Measurements from ENCODE around the gene EDC4. TPM values are rescaled to one million over a fixed set of nuclear protein-coding genes. Genes with fewer than 3 reads are reported as not detected.

Gene EDC4
- total RNA-seq, 3 donors from 2014 or later = 58.3 to 82.0 (median 64.6) TPM

- no peak for ATAC-seq
- H3K36me3 ChIP-seq (ENCODE audit: low read depth) = peaks cover 5% of the 10 kb centered on the region
These were observed 55.3 kb downstream of the EDC4 start for GRCh38 chr16:67928147-67928546.

GRCh38 chr16:67928561-67929364, 55.9 kb downstream of the EDC4 start:
- ATAC-seq = peak; percentile 87
- no peak overlapping the region for H3K4me3 ChIP-seq
- intact Hi-C loops (cut with DNase I, micrococcal nuclease) = loop anchor here in 1 of 2 donors (10.0 kb wide), 1 partner anchor 114 kb away; no protein-coding TSS in a partner anchor

More at GRCh38 chr16:67928147-67928546, 55.3 kb downstream of the EDC4 start:
- Histone ChIP-seq H3K4me1 (ENCODE audit: low read depth) (no peaks in the 10 kb centered on the region), H3K4me3 (no peak overlapping the region), H3K9me3 (no peaks in the 10 kb centered on the region)
- TF ChIP-seq CTCF (IDR thresholded peaks at IDR 0.05) = no peak
- no peak for DNase-seq
- intact Hi-C loops (cut with DNase I, micrococcal nuclease) = loop anchor here in 1 of 2 donors (10.0 kb wide), 1 partner anchor 113 kb away; no protein-coding TSS in a partner anchor

GRCh38 chr16:67930191-67930590, 57.3 kb downstream of the EDC4 start:
- intact Hi-C loops (cut with DNase I, micrococcal nuclease) = loop anchor here in 1 of 2 donors (10.0 kb wide), 1 partner anchor 45 kb away; the partner anchor contains the start of gene NRN1L
- H3K36me3 ChIP-seq (ENCODE audit: low read depth) = peaks cover 5% of the 10 kb centered on the region
- ATAC-seq = no peak
- peaks cover 6% of the 10 kb centered on the region for H3K4me1 ChIP-seq (ENCODE audit: low read depth)
- no peak for TF ChIP-seq CTCF (IDR thresholded peaks at IDR 0.05)
- no peak for DNase-seq
- no peaks in the 10 kb centered on the region for H3K9me3 ChIP-seq
- no peak overlapping the region for H3K4me3 ChIP-seq

More at GRCh38 chr16:67928561-67929364, 55.9 kb downstream of the EDC4 start:
- H3K4me1 ChIP-seq (ENCODE audit: low read depth) = no peaks in the 10 kb centered on the region
- H3K36me3 ChIP-seq (ENCODE audit: low read depth) = peaks cover 5% of the 10 kb centered on the region
- DNase-seq = peak; percentile 79 to 84 (median 83)
- H3K9me3 ChIP-seq = no peaks in the 10 kb centered on the region
- peak; percentile 63 for TF ChIP-seq CTCF (IDR thresholded peaks at IDR 0.05)

- Histone ChIP-seq H3K9me3 (no peaks in the 10 kb centered on the region), H3K4me3 (no peak overlapping the region), H3K4me1 (ENCODE audit: low read depth) (peaks cover 8% of the 10 kb centered on the region), H3K36me3 (ENCODE audit: low read depth) (peaks cover 5% of the 10 kb centered on the region)
- TF ChIP-seq CTCF (IDR thresholded peaks at IDR 0.05) = no peak
- DNase-seq (no peak), ATAC-seq (no peak)
- intact Hi-C loops (cut with DNase I, micrococcal nuclease) = loop anchor here in 1 of 2 donors (10.0 kb wide), 1 partner anchor 46 kb away; the partner anchor contains the start of gene NRN1L
These were observed 57.9 kb downstream of the EDC4 start for GRCh38 chr16:67930678-67931211.

Other genes with a start within 250 kb of the EDC4 start
- 1 to 10 TPM; 1.8 to 4.9 (median 4.2) TPM for gene CARMIL2, start 227.9 kb upstream of the EDC4 start, total RNA-seq
- 10 to 100 TPM in 2 of 3 donors, 1 to 10 TPM in 1; 8.9 to 17.1 (median 11.5) TPM for gene ACD, start 212.8 kb upstream of the EDC4 start, total RNA-seq
- 1 to 10 TPM; 2.3 to 9.1 (median 3.7) TPM for gene PARD6A, start 212.1 kb upstream of the EDC4 start, total RNA-seq
- gene ENKD1, start 206.3 kb upstream of the EDC4 start, total RNA-seq = 10 to 100 TPM in 1 of 3 donors, 1 to 10 TPM in 2; 8.5 to 23.3 (median 9.0) TPM
- 1 to 10 TPM in 2 of 3 donors, under 1 TPM in 1; 0.67 to 6.8 (median 1.2) TPM for gene C16orf86, start 206.2 kb upstream of the EDC4 start, total RNA-seq
- gene GFOD2, start 153.7 kb upstream of the EDC4 start, total RNA-seq = 10 to 100 TPM; 25.6 to 29.2 (median 27.9) TPM
- gene RANBP10, start 66.5 kb upstream of the EDC4 start, total RNA-seq = 10 to 100 TPM; 19.6 to 24.1 (median 20.6) TPM
- gene TSNAXIP1, start 66.2 kb upstream of the EDC4 start, total RNA-seq = 1 to 10 TPM in 1 of 3 donors, under 1 TPM in 2; 0.41 to 2.0 (median 0.48) TPM
- gene THAP11, start 30.7 kb upstream of the EDC4 start, total RNA-seq = 10 to 100 TPM; 18.1 to 43.3 (median 20.5) TPM
- gene NUTF2, start 26.1 kb upstream of the EDC4 start, total RNA-seq = 10 to 100 TPM; 56.0 to 69.3 (median 58.0) TPM
- gene CENPT, start 25.4 kb upstream of the EDC4 start, total RNA-seq = 10 to 100 TPM; 33.2 to 55.0 (median 36.6) TPM
- under 1 TPM in 2 of 3 donors, not detected in 1; 0.49 to 0.99 TPM for gene NRN1L, start 11.8 kb downstream of the EDC4 start, total RNA-seq
- 10 to 100 TPM; 33.8 to 43.3 (median 38.1) TPM for gene PSKH1, start 20.2 kb downstream of the EDC4 start, total RNA-seq
- gene CTRL, start 58.8 kb downstream of the EDC4 start, total RNA-seq = 1 to 10 TPM in 1 of 3 donors, under 1 TPM in 2; 0.61 to 2.3 (median 0.80) TPM
- 100 to 1,000 TPM in 2 of 3 donors, 10 to 100 TPM in 1; 96.9 to 175 (median 139) TPM for gene PSMB10, start 63.8 kb downstream of the EDC4 start, total RNA-seq
- gene LCAT, start 71.1 kb downstream of the EDC4 start, total RNA-seq = 10 to 100 TPM in 1 of 3 donors, 1 to 10 TPM in 2; 2.2 to 20.3 (median 9.4) TPM
- 10 to 100 TPM in 2 of 3 donors, 1 to 10 TPM in 1; 4.0 to 68.5 (median 22.2) TPM for gene SLC12A4, start 95.6 kb downstream of the EDC4 start, total RNA-seq
- gene DPEP3, start 107.4 kb downstream of the EDC4 start, total RNA-seq = not detected
- 1 to 10 TPM; 1.5 to 2.8 (median 1.6) TPM for gene DPEP2, start 126.4 kb downstream of the EDC4 start, total RNA-seq
- gene DPEP2NB, start 142.9 kb downstream of the EDC4 start, total RNA-seq = not detected
- 1 to 10 TPM; 6.1 to 7.2 (median 6.8) TPM for gene DDX28, start 150.2 kb downstream of the EDC4 start, total RNA-seq
- 10 to 100 TPM; 11.6 to 13.5 (median 12.6) TPM for gene DUS2, start 150.2 kb downstream of the EDC4 start, total RNA-seq
- 10 to 100 TPM; 24.2 to 44.0 (median 25.5) TPM for gene NFATC3, start 212.3 kb downstream of the EDC4 start, total RNA-seq